Omental fat pad (tissue), 4 donors: Measurements from ENCODE around the gene PSMG2. TPM values are rescaled to one million over a fixed set of nuclear protein-coding genes. Genes with fewer than 3 reads are reported as not detected.

Experiments
- ATAC-seq: fragments of 150-250 bp; one replicate; pipeline ENCODE4 v1.9.1; 2016; ENCODE audit warnings: mild to moderate bottlenecking, moderate library complexity; ENCODE audit not compliant: low FRiP score
- DNase-seq: peaks from one replicate; pipeline ENCODE4 v3.0.0-alpha.2; 2019; ENCODE audit warnings: low spot score
- CTCF ChIP-seq, 3 donors: fragments of 450-650 bp; IDR thresholded peaks; one replicate each; pipeline ENCODE4 v1.5.1; 2016 to 2017; ENCODE audit warnings: antibody characterized with exemption in 3 of 3, mild to moderate bottlenecking in 3 of 3, moderate library complexity in 2 of 3
- total RNA-seq, 4 donors: library from RNA; depleted of rRNA; stranded (reverse); fragments of >200 nt; gene quantifications; one replicate each; pipeline ENCODE4 v1.1.0, GENCODE V29; 2016

The PSMG2 gene
- total RNA-seq, 4 donors from 2014 or later = 62.8 to 88.0 (median 69.3) TPM

DNA sequence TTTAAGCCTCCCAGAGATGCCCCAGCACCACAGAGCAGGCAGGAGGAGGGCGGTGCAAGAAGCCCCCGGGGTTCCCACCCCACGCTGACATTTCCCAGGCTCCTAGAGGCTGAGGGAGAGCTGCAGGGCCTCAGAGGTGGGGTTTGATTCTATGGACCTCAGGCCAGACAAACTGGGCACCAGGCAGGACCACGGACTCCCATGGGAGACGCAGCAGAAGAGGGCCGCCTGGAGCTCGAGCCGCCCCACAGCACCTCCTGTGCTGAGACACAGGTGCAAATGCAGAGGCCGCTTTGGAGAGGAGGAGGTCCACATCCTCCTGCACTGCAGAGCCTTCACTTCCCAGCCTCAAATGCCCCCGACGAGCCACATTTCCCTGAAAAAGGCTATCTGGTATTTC is 62.7 kb downstream of the PSMG2 start:
- DNase-seq = no peak
- no peak for TF ChIP-seq CTCF (IDR thresholded peaks at IDR 0.05)
- no peak for ATAC-seq

GRCh38 chr18:12766986-12767433 is 64.2 kb downstream of the PSMG2 start:
- TF ChIP-seq CTCF (IDR thresholded peaks at IDR 0.05) = no peak
- no peak for DNase-seq
- no peak for ATAC-seq

DNA sequence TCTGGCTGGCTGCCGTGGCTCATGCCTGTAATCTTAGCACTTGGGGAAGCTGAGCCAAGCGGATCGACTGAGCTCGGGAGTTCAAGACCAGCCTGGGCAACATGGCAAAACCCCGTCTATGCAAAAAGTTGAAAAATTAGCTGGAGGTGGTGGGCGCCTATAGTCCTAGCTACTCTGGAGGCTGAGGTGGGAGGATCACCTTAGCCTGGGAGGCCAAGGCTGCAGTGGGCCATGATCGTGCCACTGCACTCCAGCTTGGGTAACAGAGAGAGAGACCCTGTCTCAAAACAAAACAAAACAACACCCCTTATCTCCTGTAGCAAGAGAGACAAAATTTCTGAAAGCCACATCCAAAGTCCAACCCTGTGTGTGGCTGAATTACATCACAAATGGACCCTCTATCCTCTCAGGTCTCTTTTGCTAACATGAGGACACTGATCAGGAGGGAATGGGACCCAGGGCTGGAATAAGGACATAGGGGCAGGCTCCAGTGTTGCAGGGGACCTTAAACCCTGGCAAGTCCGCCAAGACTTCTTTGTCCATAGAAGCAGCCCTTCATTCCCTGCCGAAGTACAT is 64.8 kb downstream of the PSMG2 start:
- no peak for TF ChIP-seq CTCF (IDR thresholded peaks at IDR 0.05)

GRCh38 chr18:12768625-12769024 is 65.8 kb downstream of the PSMG2 start:
- no peak for TF ChIP-seq CTCF (IDR thresholded peaks at IDR 0.05)
- DNase-seq (no peak), ATAC-seq (no peak)

More for the DNA sequence above, 64.8 kb downstream of the PSMG2 start:
- ATAC-seq = no peak
- no peak for DNase-seq

DNA sequence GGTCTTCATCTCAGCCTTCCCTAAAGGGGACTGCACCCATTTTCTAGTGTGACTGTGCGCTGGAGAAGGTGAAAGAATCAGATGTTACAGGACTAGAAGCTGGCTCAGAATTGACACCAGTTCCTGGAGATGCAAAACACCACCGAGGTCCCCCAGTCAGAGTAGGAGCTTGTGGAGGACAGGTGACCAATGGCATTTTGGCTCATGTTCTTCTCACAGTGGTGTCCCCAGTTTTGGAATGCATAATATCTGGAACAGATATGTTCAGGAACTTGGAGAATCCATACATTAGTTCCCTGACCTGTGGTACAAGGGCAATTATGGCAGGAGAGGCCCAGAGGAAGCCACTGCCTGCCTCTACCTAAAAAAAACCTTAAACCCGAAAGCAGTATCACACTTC is 66.3 kb downstream of the PSMG2 start:
- no peak for DNase-seq
- ATAC-seq = no peak
- TF ChIP-seq CTCF (IDR thresholded peaks at IDR 0.05) = no peak

GRCh38 chr18:12769644-12770440 is 67.0 kb downstream of the PSMG2 start:
- DNase-seq = no peak
- TF ChIP-seq CTCF (IDR thresholded peaks at IDR 0.05) = no peak
- ATAC-seq = no peak
